Measurements from ENCODE around the gene KCNJ1. TPM values are rescaled to one million over a fixed set of nuclear protein-coding genes. Genes with fewer than 3 reads are reported as not detected.

KCNJ1 gene
- total and polyA plus RNA-seq, 2 experiments from 2014 or later, result 0.16 TPM; not detected in 1

DNA sequence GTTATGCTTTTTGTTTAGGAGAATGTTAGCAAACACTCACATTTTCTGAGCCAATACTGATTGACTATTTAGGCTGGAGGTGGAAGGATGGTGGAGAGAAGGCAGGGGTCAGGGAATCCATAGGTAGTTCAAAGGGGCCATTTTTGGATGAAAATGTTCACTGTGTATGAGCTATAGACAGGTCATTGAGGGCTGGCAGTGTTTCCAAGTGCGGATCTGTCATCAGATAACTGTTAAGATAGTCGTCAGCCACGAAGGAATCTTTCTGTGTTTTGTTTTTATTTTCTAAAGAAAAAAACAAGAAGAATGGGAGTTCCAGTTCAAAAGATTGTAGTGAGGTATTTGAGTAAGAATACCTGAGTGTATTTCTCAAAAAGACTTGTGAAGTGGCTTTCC lies 27.2 kb upstream of the KCNJ1 start:
- no peak overlapping the region for H3K4me2 ChIP-seq
- Mint-ChIP-seq H3K4me1 (peaks cover 27% of the 10 kb centered on the region), H3K27ac (no peak overlapping the region), H3K36me3 (ENCODE audit: low read depth) (no peaks in the 10 kb centered on the region; the same call in 2 of the 3 replicates), H3K9me3 (no peaks in the 10 kb centered on the region; the same call in 1 of the 3 replicates), H3K4me3 (no peak overlapping the region), H3K27me3 (ENCODE audit: insufficient read depth, low read depth, poor library complexity) (peaks cover 55% of the 10 kb centered on the region)
- peaks cover 15% of the 10 kb centered on the region; the same call in 1 of the 2 replicates for H4K20me1 ChIP-seq (replicated peaks; ENCODE audit: insufficient read depth)
- DNase-seq (ENCODE audit: low spot score) (no peak), ATAC-seq (no peak)
- peaks cover 89% of the 10 kb centered on the region for H3K27me3 ChIP-seq (ENCODE audit: insufficient read depth)
- TF ChIP-seq ZNF114 (CRISPR knock-in tag; IDR thresholded peaks at IDR 0.05), result no peak
- no peak for TF ChIP-seq CREB1 (CRISPR knock-in tag; IDR thresholded peaks at IDR 0.05; ENCODE audit: low read depth)
- no peak for TF ChIP-seq NANOG (IDR thresholded peaks at IDR 0.05; ENCODE audit: borderline replicate concordance)
- TF ChIP-seq, protein P1, sequence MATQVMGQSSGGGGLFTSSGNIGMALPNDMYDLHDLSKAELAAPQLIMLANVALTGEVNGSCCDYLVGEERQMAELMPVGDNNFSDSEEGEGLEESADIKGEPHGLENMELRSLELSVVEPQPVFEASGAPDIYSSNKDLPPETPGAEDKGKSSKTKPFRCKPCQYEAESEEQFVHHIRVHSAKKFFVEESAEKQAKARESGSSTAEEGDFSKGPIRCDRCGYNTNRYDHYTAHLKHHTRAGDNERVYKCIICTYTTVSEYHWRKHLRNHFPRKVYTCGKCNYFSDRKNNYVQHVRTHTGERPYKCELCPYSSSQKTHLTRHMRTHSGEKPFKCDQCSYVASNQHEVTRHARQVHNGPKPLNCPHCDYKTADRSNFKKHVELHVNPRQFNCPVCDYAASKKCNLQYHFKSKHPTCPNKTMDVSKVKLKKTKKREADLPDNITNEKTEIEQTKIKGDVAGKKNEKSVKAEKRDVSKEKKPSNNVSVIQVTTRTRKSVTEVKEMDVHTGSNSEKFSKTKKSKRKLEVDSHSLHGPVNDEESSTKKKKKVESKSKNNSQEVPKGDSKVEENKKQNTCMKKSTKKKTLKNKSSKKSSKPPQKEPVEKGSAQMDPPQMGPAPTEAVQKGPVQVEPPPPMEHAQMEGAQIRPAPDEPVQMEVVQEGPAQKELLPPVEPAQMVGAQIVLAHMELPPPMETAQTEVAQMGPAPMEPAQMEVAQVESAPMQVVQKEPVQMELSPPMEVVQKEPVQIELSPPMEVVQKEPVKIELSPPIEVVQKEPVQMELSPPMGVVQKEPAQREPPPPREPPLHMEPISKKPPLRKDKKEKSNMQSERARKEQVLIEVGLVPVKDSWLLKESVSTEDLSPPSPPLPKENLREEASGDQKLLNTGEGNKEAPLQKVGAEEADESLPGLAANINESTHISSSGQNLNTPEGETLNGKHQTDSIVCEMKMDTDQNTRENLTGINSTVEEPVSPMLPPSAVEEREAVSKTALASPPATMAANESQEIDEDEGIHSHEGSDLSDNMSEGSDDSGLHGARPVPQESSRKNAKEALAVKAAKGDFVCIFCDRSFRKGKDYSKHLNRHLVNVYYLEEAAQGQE (IDR thresholded peaks at IDR 0.05; ENCODE audit: unreplicated experiment), result no peak
- TF ChIP-seq EZH2 (IDR thresholded peaks at IDR 0.05; ENCODE audit: low read depth, unreplicated experiment), result no peak
- no peak for TF ChIP-seq EZH2phosphoT487 (IDR thresholded peaks at IDR 0.05; ENCODE audit: unreplicated experiment)
- no peak for TF ChIP-seq ETS1 (IDR thresholded peaks at IDR 0.05)
- TF ChIP-seq STAT1 (IDR thresholded peaks at IDR 0.05; ENCODE audit: unreplicated experiment), result no peak
- no peak for TF ChIP-seq JUNB (IDR thresholded peaks at IDR 0.05; ENCODE audit: unreplicated experiment)
- H2AFZ ChIP-seq, result no peak overlapping the region
- peaks cover 3% of the 10 kb centered on the region; the same call in 1 of the 2 replicates for H3F3A ChIP-seq (replicated peaks; ENCODE audit: low read depth)
- H3K9me2 ChIP-seq (ENCODE audit: insufficient read depth), result no peaks in the 10 kb centered on the region
- peaks cover 23% of the 10 kb centered on the region for H3K4me1 ChIP-seq (ENCODE audit: insufficient read depth)
- H3K36me3 ChIP-seq (ENCODE audit: insufficient read depth), result no peaks in the 10 kb centered on the region
- H3K4me3 ChIP-seq, result no peak overlapping the region
- H3K79me2 ChIP-seq (replicated peaks; ENCODE audit: insufficient read depth), result no peaks in the 10 kb centered on the region
- no peak overlapping the region for H3K27ac ChIP-seq (ENCODE audit: low read depth)

DNA sequence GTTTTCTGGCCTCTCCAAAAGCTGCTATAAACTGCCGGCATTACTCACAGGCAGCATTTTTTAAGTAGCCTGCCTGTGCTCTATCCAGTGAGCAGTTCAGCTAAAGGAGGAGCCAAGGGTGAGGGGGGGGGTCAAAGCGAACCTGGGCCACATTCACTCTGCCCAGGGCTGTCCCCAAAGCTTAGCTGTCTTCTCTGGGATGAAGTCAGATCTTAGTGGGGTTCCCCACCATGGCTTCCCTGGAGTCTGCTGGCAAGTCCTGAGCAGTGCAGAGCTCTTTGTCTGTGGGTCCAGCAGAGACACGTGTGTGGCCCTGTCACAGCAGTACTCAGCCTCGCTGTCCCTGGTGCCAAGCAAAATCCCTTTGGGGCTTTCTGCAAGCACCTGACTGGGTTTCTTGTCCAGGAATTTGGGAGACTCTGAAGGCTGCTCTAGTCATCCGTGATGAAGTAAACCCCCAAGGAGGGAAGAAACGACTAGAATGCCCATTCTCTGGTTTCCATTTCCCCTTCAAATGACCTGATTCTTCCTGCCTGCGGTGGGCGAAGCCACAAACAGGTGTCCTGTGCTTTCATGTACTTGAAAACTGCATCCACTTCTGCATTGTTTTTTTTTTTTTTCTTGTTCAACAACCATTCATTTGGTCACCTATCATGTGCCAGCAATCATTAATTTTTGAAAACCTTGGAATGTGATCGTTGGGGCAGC lies 26.6 kb upstream of the KCNJ1 start:
- no peak overlapping the region for H3K4me2 ChIP-seq
- peaks cover 3% of the 10 kb centered on the region; the same call in 1 of the 2 replicates for H3F3A ChIP-seq (replicated peaks; ENCODE audit: low read depth)
- Mint-ChIP-seq H3K4me1 (peaks cover 29% of the 10 kb centered on the region), H3K27me3 (ENCODE audit: insufficient read depth, low read depth, poor library complexity) (peaks cover 60% of the 10 kb centered on the region), H3K27ac (no peak overlapping the region), H3K9me3 (no peaks in the 10 kb centered on the region; the same call in 1 of the 3 replicates), H3K36me3 (ENCODE audit: low read depth) (no peaks in the 10 kb centered on the region; the same call in 2 of the 3 replicates), H3K4me3 (no peak overlapping the region)
- ATAC-seq, result no peak
- no peak overlapping the region for H3K27ac ChIP-seq (ENCODE audit: low read depth)
- DNase-seq (ENCODE audit: low spot score), result no peak
- no peak overlapping the region for H3K4me3 ChIP-seq
- no peaks in the 10 kb centered on the region for H3K9me2 ChIP-seq (ENCODE audit: insufficient read depth)
- peaks cover 89% of the 10 kb centered on the region for H3K27me3 ChIP-seq (ENCODE audit: insufficient read depth)
- peaks cover 20% of the 10 kb centered on the region; the same call in 1 of the 2 replicates for H4K20me1 ChIP-seq (replicated peaks; ENCODE audit: insufficient read depth)
- H3K4me1 ChIP-seq (ENCODE audit: insufficient read depth), result peaks cover 23% of the 10 kb centered on the region
- H3K36me3 ChIP-seq (ENCODE audit: insufficient read depth), result no peaks in the 10 kb centered on the region
- no peak overlapping the region for H2AFZ ChIP-seq
- H3K79me2 ChIP-seq (replicated peaks; ENCODE audit: insufficient read depth), result no peaks in the 10 kb centered on the region
- TF ChIP-seq ETS1 (IDR thresholded peaks at IDR 0.05) (no peak), CREB1 (CRISPR knock-in tag; IDR thresholded peaks at IDR 0.05; ENCODE audit: low read depth) (no peak)

Data from GM23338 (cell line).